M059J (cell line): ENCODE data around the gene CD68. TPM values are rescaled to one million over a fixed set of nuclear protein-coding genes. Genes with fewer than 3 reads are reported as not detected.

Source experiments
- DNase-seq: peaks from one replicate; pipeline ENCODE4 v3.0.0-alpha.2; 2012; ENCODE audit warnings: low read depth
- total RNA-seq: library from RNA; depleted of rRNA; stranded (reverse); fragments of >200 nt; shearing (Covaris generic); gene quantifications from 2 replicates; pipeline ENCODE4 v1.2.3, GENCODE V29; 2014

CD68 gene
- total RNA-seq, 1 experiment from 2014 or later = 120 TPM

DNA sequence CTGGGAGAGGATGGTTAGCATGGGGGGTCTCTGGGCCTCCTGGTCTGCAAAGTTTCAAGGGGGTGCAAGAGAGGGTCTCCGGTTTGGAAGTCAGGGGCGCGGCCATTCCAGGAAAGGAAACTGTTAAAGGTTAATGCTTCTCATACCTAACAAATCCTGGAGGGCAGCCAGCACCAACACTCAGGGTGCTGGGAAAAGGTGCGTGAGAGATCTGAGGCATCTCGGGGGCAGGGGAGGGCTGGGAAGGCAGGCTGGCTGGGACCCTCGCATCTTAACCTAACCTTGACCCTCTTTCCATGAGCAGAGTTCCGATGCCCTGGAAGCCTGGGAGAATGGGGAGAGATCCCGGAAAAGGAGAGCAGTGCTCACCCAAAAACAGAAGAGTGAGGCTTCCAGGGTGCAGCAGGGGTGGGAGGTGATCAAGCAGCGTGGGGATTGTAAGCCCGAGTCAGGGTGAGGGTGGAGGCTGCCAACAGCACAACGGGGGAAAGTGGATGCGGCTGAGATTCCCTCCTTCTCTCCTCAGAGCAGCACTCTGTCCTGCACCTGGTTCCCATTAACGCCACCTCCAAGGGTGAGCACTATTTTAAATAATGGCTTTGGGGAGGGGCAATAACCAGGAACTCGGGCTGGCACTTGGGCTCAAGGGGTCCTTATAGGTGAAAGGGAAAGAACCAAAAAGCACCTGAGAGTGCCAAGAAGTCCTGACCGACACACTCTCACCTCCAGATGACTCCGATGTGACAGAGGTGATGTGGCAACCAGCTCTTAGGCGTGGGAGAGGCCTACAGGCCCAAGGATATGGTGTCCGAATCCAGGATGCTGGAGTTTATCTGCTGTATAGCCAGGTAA lies 19.9 kb upstream of the CD68 start:
- no peak for DNase-seq

DNA sequence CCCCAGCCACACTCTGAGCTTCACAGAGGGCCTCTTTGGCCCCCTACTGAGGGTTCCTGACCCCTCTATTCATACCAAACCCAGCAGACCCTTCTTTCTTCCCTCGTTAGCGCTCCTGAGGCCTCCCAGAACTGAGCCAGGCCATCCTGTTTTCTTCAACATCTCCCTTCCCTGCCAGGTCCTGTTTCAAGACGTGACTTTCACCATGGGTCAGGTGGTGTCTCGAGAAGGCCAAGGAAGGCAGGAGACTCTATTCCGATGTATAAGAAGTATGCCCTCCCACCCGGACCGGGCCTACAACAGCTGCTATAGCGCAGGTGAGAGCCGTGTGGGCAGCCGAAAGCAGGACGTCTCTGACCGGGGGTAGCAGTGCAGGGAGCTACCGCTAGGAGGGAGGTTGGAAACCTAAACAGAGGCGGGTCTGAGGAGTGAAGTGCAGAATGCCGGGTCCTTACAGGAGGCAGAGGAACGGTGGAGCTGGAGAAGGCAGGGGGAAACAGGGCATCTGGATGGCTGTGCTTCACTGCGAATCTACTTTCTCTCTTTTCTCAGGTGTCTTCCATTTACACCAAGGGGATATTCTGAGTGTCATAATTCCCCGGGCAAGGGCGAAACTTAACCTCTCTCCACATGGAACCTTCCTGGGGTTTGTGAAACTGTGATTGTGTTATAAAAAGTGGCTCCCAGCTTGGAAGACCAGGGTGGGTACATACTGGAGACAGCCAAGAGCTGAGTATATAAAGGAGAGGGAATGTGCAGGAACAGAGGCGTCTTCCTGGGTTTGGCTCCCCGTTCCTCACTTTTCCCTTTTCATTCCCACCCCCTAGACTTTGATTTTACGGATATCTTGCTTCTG lies 19.0 kb upstream of the CD68 start:
- no peak for DNase-seq

DNA sequence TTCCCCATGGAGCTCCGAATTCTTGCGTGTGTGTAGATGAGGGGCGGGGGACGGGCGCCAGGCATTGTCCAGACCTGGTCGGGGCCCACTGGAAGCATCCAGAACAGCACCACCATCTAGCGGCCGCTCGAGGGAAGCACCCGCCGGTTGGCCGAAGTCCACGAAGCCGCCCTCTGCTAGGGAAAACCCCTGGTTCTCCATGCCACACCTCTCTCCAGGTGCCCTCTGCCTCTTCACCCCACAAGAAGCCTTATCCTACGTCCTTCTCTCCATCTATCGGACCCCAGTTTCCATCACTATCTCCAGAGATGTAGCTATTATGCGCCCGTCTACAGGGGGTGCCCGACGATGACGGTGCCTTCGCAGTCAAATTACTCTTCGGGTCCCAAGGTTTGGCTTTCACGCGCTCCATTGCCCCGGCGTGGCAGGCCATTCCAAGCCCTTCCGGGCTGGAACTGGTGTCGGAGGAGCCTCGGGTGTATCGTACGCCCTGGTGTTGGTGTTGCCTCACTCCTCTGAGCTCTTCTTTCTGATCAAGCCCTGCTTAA lies 18.3 kb upstream of the CD68 start:
- DNase-seq = peak; percentile 80

DNA sequence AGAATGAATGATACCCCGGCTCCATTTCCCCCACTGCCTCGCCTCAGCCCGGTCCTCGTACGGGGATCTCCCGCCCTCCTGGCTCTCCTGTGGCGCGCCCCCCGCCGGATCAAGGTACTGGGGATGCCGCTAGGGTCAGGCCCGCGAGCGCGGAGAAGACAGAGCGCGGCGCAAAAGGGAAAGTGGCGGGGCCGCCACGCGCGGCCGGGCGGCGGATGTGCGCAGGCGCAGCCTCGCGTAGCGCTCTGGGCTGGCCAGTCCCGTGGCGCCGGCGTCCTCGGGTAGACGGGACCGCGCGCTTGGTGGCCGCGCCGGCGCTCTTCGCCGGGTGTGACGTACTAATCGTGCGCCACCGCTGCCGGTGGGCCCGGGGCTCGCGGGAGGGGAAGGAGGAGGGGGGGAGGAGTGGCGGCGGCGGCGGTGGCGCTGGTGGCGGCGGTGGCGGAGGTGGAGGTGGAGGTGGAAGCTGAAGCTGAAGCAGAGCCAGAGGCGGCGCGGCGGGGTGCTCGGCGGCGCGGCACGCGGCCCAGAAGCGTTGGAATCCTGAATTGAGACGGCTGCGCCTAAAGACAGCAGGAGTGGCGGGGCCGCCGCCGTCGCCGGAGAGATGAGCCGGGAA lies 17.7 kb upstream of the CD68 start, which contains the start of gene SENP3:
Gene SENP3, plus strand, starts transcription at position 331 of the 619 bp plus-strand sequence. CDS start 1,158 bp downstream, outside the sequence.
- peak; percentile 83 for DNase-seq

DNA sequence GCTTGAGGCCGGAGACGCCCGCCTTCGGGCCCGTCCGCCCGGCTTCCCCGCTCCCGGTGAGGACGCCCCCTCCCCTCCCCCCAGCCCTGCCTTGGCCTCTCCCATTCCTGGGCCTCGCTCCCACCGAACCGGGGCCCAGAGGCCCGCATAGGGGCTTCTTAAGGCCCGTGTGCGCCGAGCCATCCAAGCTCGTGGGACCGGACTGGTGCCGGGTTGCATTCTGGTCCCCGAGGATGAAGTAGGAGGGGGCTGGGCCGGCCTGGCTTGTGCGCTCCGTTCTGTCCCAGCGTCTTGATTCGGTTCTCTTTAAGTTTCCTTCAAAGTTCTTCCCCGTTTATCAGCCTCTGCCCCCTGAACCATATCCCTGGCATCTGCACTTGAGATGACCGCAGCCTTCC lies 17.2 kb upstream of the CD68 start:
- no peak for DNase-seq

DNA sequence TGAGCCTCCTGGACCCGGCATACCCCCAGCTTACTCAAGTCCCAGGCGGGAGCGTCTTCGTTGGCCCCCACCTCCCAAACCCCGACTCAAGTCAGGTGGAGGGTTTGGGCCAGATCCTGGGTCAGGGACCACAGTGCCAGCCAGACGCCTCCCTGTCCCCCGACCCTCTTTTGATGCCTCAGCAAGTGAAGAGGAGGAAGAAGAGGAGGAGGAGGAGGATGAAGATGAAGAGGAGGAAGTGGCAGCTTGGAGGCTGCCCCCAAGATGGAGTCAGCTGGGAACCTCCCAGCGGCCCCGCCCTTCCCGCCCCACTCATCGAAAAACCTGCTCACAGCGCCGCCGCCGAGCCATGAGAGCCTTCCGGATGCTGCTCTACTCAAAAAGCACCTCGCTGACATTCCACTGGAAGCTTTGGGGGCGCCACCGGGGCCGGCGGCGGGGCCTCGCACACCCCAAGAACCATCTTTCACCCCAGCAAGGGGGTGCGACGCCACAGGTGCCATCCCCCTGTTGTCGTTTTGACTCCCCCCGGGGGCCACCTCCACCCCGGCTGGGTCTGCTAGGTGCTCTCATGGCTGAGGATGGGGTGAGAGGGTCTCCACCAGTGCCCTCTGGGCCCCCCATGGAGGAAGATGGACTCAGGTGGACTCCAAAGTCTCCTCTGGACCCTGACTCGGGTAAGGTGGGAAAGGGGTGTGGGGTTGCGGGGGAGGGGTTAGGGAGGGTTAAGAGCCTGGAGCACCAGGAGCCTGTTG lies 16.1 kb upstream of the CD68 start:
- no peak for DNase-seq

DNA sequence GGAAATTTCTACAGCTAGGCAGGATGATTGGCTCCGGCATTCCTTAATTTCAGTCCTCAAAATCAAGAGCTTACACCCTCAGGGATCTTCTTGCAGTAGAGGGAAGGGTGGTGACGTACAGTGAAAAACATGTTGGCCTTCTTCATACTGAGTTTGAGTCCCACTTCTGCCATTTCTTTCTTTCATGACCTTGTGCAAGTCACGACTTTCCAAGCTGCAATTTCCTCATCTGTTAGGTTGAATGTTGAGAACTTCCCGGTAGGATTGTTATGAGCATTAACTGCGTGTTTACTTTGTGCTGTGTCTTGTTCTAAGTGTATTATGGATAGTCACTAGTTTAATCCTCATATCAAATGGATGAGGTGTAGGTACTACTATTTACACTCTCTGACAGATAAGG lies 9.9 kb upstream of the CD68 start:
- DNase-seq = no peak

DNA sequence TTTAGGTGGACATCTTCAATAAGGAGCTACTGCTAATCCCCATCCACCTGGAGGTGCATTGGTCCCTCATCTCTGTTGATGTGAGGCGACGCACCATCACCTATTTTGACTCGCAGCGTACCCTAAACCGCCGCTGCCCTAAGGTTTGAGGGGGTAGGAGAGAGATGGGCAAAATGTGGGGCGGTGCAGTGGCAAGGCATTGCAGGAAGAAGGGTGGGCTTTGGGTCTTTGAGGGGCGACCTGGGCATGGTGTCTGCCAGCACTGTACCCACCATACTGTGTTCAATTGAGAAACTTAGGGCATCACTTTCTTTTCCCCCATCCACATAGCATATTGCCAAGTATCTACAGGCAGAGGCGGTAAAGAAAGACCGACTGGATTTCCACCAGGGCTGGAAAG lies 9.1 kb upstream of the CD68 start:
- DNase-seq = no peak

DNA sequence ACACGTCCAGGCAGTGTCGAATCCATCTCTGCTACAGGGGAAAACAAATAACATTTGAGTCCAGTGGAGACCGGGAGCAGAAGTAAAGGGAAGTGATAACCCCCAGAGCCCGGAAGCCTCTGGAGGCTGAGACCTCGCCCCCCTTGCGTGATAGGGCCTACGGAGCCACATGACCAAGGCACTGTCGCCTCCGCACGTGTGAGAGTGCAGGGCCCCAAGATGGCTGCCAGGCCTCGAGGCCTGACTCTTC lies 7.2 kb upstream of the CD68 start:
- no peak for DNase-seq

DNA sequence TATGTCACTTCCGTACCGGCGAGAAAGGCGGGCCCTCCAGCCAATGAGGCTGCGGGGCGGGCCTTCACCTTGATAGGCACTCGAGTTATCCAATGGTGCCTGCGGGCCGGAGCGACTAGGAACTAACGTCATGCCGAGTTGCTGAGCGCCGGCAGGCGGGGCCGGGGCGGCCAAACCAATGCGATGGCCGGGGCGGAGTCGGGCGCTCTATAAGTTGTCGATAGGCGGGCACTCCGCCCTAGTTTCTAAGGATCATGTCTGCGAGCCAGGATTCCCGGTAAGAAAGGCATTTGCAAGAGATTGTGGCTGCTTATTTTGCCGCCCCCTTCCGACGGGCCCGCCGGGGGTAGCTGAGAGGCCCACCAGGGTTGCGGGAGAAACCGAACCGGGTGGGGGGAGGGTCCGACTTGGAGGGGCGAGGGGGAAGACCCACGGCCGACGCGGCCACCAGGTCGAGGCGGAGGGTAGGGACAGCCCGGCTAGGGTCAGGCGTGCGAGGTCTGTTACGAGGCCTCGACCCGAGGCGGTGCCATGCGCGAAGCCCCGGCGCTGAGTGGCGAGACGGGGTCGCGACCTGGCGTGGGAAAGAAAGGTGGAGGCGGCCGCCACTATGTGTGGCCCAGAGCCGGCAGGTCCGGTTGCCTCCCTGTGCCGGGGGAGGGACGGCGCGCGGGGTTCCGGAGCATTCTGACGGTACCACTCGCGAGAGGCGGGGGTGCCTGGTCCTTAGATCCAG lies 6.7 kb upstream of the CD68 start:
- DNase-seq = peak; percentile 99

DNA sequence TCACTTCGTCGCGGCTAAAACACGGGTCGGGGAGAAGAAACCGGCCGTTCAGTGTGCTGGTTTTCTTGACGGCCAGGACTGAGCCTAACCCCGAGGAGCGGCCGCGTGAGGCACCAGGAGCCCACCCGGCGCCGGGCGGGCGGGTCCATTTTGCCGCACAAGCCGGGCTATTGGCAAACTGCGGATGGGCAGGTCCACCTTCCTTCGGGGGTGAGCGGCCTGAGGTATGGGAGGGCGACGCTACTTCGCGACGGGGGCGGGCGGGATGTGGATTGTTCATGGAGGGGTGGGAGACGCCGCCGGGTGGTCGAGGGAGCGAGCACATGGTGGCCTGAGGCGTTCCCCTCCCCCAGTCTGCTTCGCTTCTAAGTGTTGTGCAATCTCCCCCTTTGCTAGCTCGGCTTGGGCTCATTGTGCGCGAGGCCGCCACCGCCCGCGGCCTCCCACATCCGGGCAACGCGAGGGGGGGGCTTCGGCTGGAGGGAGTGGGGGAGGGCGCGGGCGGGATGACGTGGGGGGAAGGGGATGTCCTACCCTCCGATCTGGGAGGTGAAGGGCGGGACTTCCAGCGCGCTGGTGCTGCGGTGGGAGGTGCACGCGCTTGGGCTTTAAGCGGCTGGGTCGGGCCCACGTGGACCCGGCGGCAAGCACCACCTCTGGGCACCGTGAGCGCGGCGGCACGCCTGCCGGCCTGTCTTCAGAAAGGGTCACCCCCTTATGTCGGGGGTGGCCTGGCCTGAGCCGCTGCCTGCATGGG lies 5.9 kb upstream of the CD68 start:
- peak; percentile 83 for DNase-seq

DNA sequence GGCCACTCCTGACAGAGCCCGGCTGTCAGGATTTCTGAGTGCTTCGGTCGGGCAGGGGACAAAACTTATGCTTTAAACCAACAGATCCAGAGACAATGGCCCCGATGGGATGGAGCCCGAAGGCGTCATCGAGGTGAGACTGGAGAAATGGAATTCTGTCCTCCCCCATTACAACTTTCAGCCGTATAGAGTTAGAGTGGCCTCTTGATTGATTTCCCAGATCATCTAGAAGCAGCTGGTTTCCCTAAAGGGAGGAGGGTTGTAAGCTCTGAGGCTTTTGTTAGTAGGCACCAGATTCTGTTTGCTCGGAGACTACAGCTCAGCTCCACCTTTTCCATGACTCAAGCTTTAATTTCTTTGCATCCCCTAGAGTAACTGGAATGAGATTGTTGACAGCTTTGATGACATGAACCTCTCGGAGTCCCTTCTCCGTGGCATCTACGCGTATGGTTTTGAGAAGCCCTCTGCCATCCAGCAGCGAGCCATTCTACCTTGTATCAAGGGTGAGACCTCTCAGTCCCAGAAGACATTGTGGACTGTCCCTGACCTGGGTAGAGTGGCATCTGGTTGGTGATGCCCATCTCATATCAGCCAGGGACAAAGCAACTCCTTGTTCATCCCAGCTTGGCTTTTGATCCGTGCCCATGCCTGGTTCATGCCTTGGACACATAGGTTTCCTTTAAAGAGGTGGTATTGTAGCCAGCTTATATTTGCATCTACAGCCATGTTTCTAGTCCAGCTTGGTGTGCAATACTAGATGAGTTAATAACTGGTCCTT lies 5.1 kb upstream of the CD68 start:
- no peak for DNase-seq

DNA sequence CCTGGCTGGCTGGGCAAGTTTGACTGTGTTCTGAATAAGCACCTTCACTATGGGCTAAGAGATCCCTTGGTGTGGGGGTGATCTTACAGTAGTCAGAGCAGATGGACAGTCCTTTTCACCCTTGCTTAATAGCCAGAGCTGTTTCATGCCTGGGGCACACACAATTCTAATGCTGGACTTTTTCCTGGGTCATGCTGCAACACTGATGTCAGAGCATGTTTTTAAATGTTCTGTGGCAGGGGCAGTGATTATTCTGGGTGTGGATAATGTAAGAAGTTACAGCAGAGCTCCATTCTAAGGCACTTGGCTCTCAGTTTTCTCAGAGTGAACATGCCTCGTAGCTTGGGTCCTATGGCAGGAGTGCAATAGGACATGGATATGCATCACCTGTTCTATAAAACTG lies 4.0 kb upstream of the CD68 start:
- no peak for DNase-seq

DNA sequence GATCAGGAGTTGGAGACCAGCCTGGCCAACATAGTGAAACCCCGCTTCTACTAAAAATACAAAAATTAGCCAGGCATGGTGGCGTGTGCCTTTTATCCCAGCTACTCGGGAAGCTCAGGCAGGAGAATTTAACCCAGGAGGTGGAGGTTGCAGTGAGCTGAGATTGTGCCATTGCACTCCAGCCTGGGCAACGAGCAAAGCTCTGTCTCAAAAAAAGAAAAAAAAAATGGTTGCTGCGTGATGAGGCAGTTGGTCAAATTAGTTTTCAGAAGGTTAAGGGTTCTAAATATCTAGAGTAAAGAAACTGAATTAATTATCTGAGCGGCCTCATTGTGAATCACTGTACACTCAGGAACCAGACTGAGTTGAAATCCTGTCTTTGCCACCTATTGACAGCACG lies 3.5 kb upstream of the CD68 start:
- DNase-seq = no peak

DNA sequence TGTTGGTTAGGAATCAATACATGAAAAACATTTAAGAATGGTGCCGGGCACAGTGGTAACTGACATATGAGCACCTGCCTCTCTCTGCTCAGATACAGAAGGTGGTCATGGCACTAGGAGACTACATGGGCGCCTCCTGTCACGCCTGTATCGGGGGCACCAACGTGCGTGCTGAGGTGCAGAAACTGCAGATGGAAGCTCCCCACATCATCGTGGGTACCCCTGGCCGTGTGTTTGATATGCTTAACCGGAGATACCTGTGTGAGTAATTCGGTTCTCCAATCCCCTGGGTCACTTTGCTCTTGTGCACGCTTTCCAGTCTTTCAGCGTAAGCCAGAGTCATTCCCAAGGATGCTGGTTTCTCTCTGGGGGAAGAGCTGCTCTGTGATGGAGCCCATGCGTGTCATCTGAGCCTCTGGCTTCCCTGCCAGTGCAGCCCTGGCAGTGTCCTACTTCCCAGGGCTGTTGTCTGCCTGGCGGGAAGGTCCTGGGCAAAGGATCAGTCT lies 3.0 kb upstream of the CD68 start:
- DNase-seq = no peak

DNA sequence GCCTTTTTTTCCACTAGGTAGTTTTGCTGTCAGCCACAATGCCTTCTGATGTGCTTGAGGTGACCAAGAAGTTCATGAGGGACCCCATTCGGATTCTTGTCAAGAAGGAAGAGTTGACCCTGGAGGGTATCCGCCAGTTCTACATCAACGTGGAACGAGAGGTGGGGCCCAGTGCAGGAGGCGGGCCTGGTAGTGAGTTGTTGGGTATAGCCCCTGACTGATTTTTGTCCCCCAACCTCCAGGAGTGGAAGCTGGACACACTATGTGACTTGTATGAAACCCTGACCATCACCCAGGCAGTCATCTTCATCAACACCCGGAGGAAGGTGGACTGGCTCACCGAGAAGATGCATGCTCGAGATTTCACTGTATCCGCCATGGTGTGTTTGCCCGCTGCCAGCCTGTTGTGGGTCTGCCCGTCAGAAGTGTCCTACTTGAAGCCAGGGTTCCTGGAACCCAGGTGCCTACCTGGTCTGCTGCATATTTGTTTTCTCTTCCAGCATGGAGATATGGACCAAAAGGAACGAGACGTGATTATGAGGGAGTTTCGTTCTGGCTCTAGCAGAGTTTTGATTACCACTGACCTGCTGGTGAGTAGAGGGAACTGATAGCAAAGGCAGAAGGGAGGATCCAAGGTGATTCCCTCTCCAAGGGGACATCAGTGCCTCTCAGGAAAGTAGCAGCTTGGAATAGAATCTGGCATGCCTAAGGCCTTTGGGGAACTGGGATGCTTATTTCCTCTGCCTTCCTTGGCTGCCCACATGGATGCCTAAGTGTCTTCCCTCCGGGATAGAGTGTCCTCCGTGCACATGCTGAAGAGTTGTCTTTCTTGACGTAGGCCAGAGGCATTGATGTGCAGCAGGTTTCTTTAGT lies 1.9 kb upstream of the CD68 start:
- no peak for DNase-seq

DNA sequence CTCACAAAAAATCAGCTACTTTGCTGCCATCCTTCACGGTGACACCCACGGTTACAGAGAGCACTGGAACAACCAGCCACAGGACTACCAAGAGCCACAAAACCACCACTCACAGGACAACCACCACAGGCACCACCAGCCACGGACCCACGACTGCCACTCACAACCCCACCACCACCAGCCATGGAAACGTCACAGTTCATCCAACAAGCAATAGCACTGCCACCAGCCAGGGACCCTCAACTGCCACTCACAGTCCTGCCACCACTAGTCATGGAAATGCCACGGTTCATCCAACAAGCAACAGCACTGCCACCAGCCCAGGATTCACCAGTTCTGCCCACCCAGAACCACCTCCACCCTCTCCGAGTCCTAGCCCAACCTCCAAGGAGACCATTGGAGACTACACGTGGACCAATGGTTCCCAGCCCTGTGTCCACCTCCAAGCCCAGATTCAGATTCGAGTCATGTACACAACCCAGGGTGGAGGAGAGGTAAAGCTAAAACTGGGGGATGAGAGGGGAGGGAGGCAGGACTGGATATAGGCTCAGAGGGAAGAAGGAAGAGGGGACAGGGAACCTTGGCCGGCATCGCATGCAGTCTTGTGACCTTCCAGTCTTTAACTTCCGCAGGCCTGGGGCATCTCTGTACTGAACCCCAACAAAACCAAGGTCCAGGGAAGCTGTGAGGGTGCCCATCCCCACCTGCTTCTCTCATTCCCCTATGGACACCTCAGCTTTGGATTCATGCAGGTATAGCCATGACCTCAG lies 581 bp downstream of the CD68 start:
- DNase-seq = no peak
